Chondrocyte (in vitro differentiated cells): ENCODE results near the gene GOLGA2. TPM values are rescaled to one million over a fixed set of nuclear protein-coding genes. Genes with fewer than 3 reads are reported as not detected.

ENCODE experiments used
- DNase-seq: peaks from one replicate; pipeline ENCODE4 v3.0.0; 2021; ENCODE audit warnings: mixed read lengths, low spot score
- H3K27ac Mint-ChIP-seq: one replicate; pipeline ENCODE4 v1.8.0; 2021; ENCODE audit warnings: mild to moderate bottlenecking, moderate library complexity, mixed read lengths; ENCODE audit not compliant: unreplicated experiment
- H3K27me3 Mint-ChIP-seq: 2 replicates; pipeline ENCODE4 v1.8.0; 2021; ENCODE audit warnings: low read depth, mixed read lengths
- H3K36me3 Mint-ChIP-seq: 2 replicates; pipeline ENCODE4 v1.8.0; 2021; ENCODE audit warnings: low read depth, mixed read lengths
- H3K4me1 Mint-ChIP-seq: 2 replicates; pipeline ENCODE4 v1.8.0; 2021; ENCODE audit warnings: low read depth, mild to moderate bottlenecking, mixed read lengths
- H3K4me3 Mint-ChIP-seq: one replicate; pipeline ENCODE4 v1.8.0; 2021; ENCODE audit warnings: mild to moderate bottlenecking, moderate library complexity, mixed read lengths; ENCODE audit not compliant: unreplicated experiment
- H3K9me3 Mint-ChIP-seq: 2 replicates; pipeline ENCODE4 v1.8.0; 2021; ENCODE audit warnings: low read depth, mixed read lengths
- total RNA-seq: library from RNA; stranded (reverse); gene quantifications from 3 replicates; pipeline ENCODE4 v1.2.1, GENCODE V29; 2021
- TF ChIP-seq, protein P1 (sequence below): fragments of 200-600 bp; sonication (generic); IDR thresholded peaks from 2 replicates; pipeline ENCODE4 v1.5.0; 2021; ENCODE audit warnings: antibody characterized with exemption, mild to moderate bottlenecking, moderate library complexity

The GOLGA2 gene
- total RNA-seq, 1 donor from 2014 or later, result 210 TPM

DNA sequence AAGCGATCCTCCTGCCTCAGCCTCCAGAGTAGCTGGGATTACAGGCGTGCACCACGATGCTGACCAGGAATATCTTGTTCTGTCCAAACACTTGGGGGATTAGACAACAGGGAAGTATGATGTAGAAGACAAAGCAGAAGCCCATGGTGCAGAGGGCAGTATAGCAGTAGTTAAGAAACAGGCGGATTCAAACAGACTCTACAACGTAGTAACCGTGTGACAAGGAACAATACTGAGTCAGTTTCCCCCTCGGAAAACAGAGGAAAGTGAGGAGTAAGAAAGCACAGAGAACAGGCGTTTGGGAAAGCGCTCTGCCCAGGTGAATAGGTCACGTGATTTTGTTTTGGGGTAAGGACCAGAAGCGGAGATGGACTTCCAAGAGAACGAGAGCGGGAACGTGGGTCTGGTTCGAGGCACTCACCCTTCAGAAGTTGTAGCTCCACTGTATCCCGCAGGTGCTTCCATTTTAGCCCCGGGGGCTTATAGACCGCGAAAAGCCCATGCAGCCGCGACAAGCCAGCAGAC, 46.1 kb upstream of the GOLGA2 start:
- peaks cover 2% of the 10 kb centered on the region for H3K36me3 Mint-ChIP-seq
- H3K4me1 Mint-ChIP-seq, result peaks cover 23% of the 10 kb centered on the region
- H3K9me3 Mint-ChIP-seq, result no peaks in the 10 kb centered on the region
- TF ChIP-seq, protein P1, sequence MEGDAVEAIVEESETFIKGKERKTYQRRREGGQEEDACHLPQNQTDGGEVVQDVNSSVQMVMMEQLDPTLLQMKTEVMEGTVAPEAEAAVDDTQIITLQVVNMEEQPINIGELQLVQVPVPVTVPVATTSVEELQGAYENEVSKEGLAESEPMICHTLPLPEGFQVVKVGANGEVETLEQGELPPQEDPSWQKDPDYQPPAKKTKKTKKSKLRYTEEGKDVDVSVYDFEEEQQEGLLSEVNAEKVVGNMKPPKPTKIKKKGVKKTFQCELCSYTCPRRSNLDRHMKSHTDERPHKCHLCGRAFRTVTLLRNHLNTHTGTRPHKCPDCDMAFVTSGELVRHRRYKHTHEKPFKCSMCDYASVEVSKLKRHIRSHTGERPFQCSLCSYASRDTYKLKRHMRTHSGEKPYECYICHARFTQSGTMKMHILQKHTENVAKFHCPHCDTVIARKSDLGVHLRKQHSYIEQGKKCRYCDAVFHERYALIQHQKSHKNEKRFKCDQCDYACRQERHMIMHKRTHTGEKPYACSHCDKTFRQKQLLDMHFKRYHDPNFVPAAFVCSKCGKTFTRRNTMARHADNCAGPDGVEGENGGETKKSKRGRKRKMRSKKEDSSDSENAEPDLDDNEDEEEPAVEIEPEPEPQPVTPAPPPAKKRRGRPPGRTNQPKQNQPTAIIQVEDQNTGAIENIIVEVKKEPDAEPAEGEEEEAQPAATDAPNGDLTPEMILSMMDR, result no peak
- no peak for DNase-seq
- H3K27me3 Mint-ChIP-seq, result no peaks in the 10 kb centered on the region
- peak overlapping the region; percentile 93 for H3K4me3 Mint-ChIP-seq
- peak overlapping the region; percentile 99 for H3K27ac Mint-ChIP-seq

DNA sequence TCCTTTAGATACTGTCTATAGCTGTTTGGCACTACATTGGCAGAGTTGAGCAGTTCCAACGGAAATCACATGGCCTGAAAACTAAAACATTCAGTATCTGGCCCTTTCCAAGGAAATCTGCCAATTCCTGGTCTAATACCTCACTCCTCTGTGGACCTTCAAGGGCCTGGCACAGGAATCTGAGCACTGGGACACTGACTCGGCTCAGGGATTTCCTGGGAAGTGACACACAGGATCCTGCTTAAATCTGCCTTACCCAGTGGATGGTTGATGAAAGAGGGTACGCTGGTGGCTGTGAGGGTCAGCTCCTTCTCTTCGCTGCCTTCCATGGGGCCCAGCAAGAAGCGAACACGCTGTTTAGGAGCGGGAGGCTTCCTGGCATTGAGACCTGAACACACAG, 45.5 kb upstream of the GOLGA2 start:
- Mint-ChIP-seq H3K27ac (no peak overlapping the region), H3K4me1 (peaks cover 23% of the 10 kb centered on the region), H3K4me3 (peak overlapping the region; percentile 93), H3K36me3 (peaks cover 5% of the 10 kb centered on the region), H3K27me3 (no peaks in the 10 kb centered on the region), H3K9me3 (no peaks in the 10 kb centered on the region)
- DNase-seq, result no peak
- TF ChIP-seq, protein P1, result no peak

DNA sequence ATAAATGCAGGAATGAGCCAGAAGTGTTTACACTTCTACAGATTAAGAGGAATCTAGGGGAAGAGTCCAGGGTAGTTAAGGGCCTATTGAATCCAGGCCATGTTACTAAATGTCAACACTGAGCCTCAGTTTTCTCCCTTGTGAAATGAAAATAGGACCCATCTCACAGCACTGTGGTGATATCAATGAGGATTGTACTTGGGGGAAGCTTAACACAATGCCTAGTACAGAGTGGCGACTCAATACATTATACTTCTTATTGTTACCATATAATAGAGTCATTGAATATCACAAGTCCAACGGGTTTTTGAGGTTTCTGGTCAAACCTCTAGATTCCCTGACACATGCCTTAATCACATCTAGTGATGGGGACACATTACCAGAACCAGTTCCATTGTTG, 41.8 kb upstream of the GOLGA2 start:
- TF ChIP-seq, protein P1, result no peak
- peaks cover 7% of the 10 kb centered on the region for H3K4me1 Mint-ChIP-seq
- no peaks in the 10 kb centered on the region for H3K9me3 Mint-ChIP-seq
- no peaks in the 10 kb centered on the region for H3K27me3 Mint-ChIP-seq
- H3K4me3 Mint-ChIP-seq, result no peak overlapping the region
- no peak overlapping the region for H3K27ac Mint-ChIP-seq
- peaks cover 5% of the 10 kb centered on the region for H3K36me3 Mint-ChIP-seq
- no peak for DNase-seq

DNA sequence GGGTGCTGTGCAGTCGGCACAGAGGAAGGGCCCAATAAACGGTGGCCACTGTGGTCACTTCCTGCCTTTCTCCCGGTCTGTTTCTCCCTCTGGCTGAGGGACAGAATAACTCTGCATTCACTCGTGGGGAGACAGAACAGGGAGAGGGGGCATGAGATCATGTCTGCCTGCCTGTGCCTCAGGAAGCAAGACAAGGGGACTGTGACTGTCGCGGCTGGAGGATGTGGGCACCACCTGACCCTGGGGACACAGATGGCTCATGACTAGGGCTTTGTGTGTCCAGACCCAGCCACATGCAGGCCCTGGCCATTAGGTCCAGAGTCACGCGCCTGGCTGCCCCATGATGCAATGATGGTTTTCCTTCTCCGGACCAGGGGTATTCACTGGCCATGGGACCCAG, 40.6 kb upstream of the GOLGA2 start:
- TF ChIP-seq, protein P1, result no peak
- H3K36me3 Mint-ChIP-seq, result peaks cover 5% of the 10 kb centered on the region
- H3K4me3 Mint-ChIP-seq, result no peak overlapping the region
- H3K27me3 Mint-ChIP-seq, result no peaks in the 10 kb centered on the region
- no peak for DNase-seq
- no peaks in the 10 kb centered on the region for H3K9me3 Mint-ChIP-seq
- H3K27ac Mint-ChIP-seq, result no peak overlapping the region
- peaks cover 2% of the 10 kb centered on the region for H3K4me1 Mint-ChIP-seq

DNA sequence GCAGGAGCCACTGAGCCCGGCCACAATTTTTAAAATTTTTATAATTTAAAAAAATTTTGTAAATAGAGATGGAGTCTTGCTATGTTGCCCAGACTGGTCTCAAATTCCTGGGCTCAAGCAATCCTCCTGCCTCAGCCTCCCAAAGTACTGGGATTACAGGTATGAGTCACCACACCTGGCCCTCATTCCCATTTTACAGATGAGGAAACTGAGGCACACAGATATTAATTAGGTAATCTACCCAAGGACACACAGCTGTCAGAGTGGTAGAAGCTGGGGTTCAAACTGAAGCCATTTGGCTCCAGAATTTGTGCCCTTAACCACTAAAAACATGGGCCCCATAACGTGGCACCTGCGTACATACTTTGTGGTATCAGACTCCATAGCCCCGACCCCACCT, 38.9 kb upstream of the GOLGA2 start:
- DNase-seq, result no peak
- H3K27ac Mint-ChIP-seq, result no peak overlapping the region
- H3K27me3 Mint-ChIP-seq, result no peaks in the 10 kb centered on the region
- no peaks in the 10 kb centered on the region for H3K4me1 Mint-ChIP-seq
- no peaks in the 10 kb centered on the region for H3K9me3 Mint-ChIP-seq
- TF ChIP-seq, protein P1, result no peak
- no peak overlapping the region for H3K4me3 Mint-ChIP-seq
- peaks cover 9% of the 10 kb centered on the region for H3K36me3 Mint-ChIP-seq
